ENCODE measurements around the gene B3GNT4.
"Not testable (repeated sequence)": the region's sequence is repeated elsewhere in the genome, so short reads cannot be mapped to it uniquely, and the experiment has no call there.

B3GNT4 gene

GRCh38 chr12:122244565-122245371, 41.3 kb downstream of the B3GNT4 start:
- Histone ChIP-seq H3K4me3 (replicated peaks; ENCODE audit: insufficient read depth, low read length) (no peak overlapping the region), H3K27ac (replicated peaks) (no peak overlapping the region), H3K27me3 (ENCODE audit: insufficient read depth, poor library complexity, severe bottlenecking) (no peaks in the 10 kb centered on the region)
- DNase-seq (ENCODE audit: low read depth in 1 of 2, low spot score in 1 of 2) = no peak
- no peak for TF ChIP-seq CTCF (IDR thresholded peaks at IDR 0.05; ENCODE audit: insufficient read depth, low read length)

GRCh38 chr12:122245553-122245952, 42.0 kb downstream of the B3GNT4 start:
- TF ChIP-seq SPI1 (IDR thresholded peaks at IDR 0.05; ENCODE audit: borderline replicate concordance, low read depth) = no peak
- TF ChIP-seq CTCF (IDR thresholded peaks at IDR 0.05; ENCODE audit: insufficient read depth, low read length) = no peak
- TF ChIP-seq POLR2AphosphoS5 (IDR thresholded peaks at IDR 0.05; ENCODE audit: low read depth) = no peak
- no peak for DNase-seq (ENCODE audit: low read depth in 1 of 2, low spot score in 1 of 2)
- Histone ChIP-seq H3K4me3 (replicated peaks; ENCODE audit: insufficient read depth, low read length) (no peak overlapping the region), H3K27ac (replicated peaks) (no peak overlapping the region), H3K27me3 (ENCODE audit: insufficient read depth, poor library complexity, severe bottlenecking) (no peaks in the 10 kb centered on the region)

GRCh38 chr12:122250047-122250446, 46.5 kb downstream of the B3GNT4 start:
- Histone ChIP-seq H3K27ac (replicated peaks) (no peak overlapping the region), H3K27me3 (ENCODE audit: insufficient read depth, poor library complexity, severe bottlenecking) (no peaks in the 10 kb centered on the region), H3K4me3 (replicated peaks; ENCODE audit: insufficient read depth, low read length) (no peak overlapping the region)
- TF ChIP-seq CTCF (IDR thresholded peaks at IDR 0.05; ENCODE audit: insufficient read depth, low read length) = no peak
- no peak for TF ChIP-seq POLR2AphosphoS5 (IDR thresholded peaks at IDR 0.05; ENCODE audit: low read depth)
- no peak for TF ChIP-seq REST (IDR thresholded peaks at IDR 0.05; ENCODE audit: insufficient replicate concordance, low read depth)
- no peak for TF ChIP-seq GABPA (IDR thresholded peaks at IDR 0.05; ENCODE audit: low read depth)
- TF ChIP-seq SPI1 (IDR thresholded peaks at IDR 0.05; ENCODE audit: borderline replicate concordance, low read depth) = no peak
- no peak for DNase-seq (ENCODE audit: low read depth in 1 of 2, low spot score in 1 of 2)

- TF ChIP-seq SPI1 (IDR thresholded peaks at IDR 0.05; ENCODE audit: borderline replicate concordance, low read depth) = no peak
- no peaks in the 10 kb centered on the region for H3K27me3 ChIP-seq (ENCODE audit: insufficient read depth, poor library complexity, severe bottlenecking)
- no peak overlapping the region for H3K4me3 ChIP-seq (replicated peaks; ENCODE audit: insufficient read depth, low read length)
- no peak overlapping the region for H3K27ac ChIP-seq (replicated peaks)
- no peak for DNase-seq (ENCODE audit: low read depth in 1 of 2, low spot score in 1 of 2)
Measured at GRCh38 chr12:122250536-122250935, 47.0 kb downstream of the B3GNT4 start.

- DNase-seq (ENCODE audit: low read depth in 1 of 2, low spot score in 1 of 2) = not testable (repeated sequence)
Measured at GRCh38 chr12:122258462-122258861, 55.0 kb downstream of the B3GNT4 start.

More at GRCh38 chr12:122258462-122258861, 55.0 kb downstream of the B3GNT4 start:
- H3K27me3 ChIP-seq (ENCODE audit: insufficient read depth, poor library complexity, severe bottlenecking); H3K4me3 ChIP-seq (replicated peaks; ENCODE audit: insufficient read depth, low read length); H3K27ac ChIP-seq (replicated peaks): not testable (repeated sequence)
